ENCODE measurements around the gene TP53AIP1. TPM values are rescaled to one million over a fixed set of nuclear protein-coding genes. Genes with fewer than 3 reads are reported as not detected.

TP53AIP1 gene
- total and polyA plus RNA-seq, 7 donors, result 0.16 to 0.55 TPM; not detected in 5

DNA sequence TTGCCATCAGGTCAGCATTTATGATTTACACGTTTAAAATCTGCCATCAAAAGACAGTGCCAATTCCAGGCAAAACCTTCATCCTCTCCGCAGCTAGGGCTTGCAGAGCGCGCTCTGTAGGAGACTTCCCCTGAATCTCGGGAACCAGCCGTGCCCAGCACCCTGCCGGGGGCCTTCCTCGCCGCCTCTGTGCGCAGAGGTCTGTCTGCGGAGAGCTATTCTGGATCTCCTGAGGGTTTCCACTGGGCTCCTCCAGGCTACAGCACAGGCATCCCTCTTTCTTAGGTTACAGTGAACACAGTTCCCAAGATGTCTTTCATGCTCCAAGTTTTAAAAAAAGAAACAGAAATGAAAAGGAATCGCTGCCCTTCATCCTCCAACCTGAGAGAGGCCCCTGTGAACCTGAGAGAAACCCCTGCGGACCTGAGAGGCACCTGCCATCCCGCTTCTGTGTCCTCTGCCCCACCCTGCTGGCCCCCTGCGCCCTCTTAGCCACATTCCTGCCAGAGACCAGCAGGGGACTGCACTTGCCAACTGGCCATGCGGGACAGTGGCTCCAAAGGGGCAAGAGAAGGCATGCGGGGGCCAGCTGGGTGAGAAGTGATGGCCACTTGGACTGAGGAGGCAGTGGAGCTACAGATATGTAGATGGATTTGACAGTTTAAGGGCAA lies 16.1 kb downstream of the TP53AIP1 start:
- Histone ChIP-seq H3K27me3 (no peaks in the 10 kb centered on the region), H3K9me3 (no peaks in the 10 kb centered on the region), H3K36me3 (no peaks in the 10 kb centered on the region), H3K4me3 (no peak overlapping the region), H3K27ac (no peak overlapping the region), H3K4me1 (no peaks in the 10 kb centered on the region)
- DNase-seq, result no peak
- intact Hi-C loops (cut with DNase I), result no loop called here
- 89 to 90% methylated on average over 17 of the region's 17 CpGs for WGBS, 2 donors
- TF ChIP-seq POLR2AphosphoS5 (IDR thresholded peaks at IDR 0.05) (no peak), POLR2A (IDR thresholded peaks at IDR 0.05) (no peak), EP300 (IDR thresholded peaks at IDR 0.05) (no peak)
- TF ChIP-seq, protein P1, sequence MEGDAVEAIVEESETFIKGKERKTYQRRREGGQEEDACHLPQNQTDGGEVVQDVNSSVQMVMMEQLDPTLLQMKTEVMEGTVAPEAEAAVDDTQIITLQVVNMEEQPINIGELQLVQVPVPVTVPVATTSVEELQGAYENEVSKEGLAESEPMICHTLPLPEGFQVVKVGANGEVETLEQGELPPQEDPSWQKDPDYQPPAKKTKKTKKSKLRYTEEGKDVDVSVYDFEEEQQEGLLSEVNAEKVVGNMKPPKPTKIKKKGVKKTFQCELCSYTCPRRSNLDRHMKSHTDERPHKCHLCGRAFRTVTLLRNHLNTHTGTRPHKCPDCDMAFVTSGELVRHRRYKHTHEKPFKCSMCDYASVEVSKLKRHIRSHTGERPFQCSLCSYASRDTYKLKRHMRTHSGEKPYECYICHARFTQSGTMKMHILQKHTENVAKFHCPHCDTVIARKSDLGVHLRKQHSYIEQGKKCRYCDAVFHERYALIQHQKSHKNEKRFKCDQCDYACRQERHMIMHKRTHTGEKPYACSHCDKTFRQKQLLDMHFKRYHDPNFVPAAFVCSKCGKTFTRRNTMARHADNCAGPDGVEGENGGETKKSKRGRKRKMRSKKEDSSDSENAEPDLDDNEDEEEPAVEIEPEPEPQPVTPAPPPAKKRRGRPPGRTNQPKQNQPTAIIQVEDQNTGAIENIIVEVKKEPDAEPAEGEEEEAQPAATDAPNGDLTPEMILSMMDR (IDR thresholded peaks at IDR 0.05), result no peak

DNA sequence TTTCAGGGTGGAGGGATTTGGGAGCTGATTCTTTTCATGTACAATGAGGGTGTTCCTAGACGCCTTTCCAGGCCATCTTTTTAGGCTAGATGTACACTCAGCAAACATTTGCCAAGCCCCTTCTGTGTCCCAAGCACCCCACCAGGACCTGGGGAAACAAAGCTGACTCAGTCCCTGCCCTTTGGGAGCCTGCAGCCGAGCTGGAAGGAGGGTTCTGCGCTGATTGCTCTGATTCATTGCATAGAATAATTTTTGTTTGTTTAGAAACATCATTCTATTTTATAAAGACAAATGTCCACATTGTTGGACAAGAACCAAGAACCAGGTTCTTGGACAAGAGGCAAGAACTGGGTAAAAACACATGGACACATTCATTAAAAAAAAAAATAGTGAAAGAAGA lies 16.7 kb downstream of the TP53AIP1 start:
- 56 to 78% methylated on average over 3 of the region's 3 CpGs for WGBS, 2 donors
- TF ChIP-seq POLR2A (IDR thresholded peaks at IDR 0.05) (no peak), EP300 (IDR thresholded peaks at IDR 0.05) (no peak), POLR2AphosphoS5 (IDR thresholded peaks at IDR 0.05) (no peak)
- TF ChIP-seq, protein P1 (IDR thresholded peaks at IDR 0.05), result no peak
- H3K36me3 ChIP-seq, result no peaks in the 10 kb centered on the region

GRCh38 chr11:128925250-128925600 lies 17.4 kb downstream of the TP53AIP1 start:
- WGBS, 2 donors, result 66 to 79% methylated on average over 2 of the region's 2 CpGs
- TF ChIP-seq POLR2A (IDR thresholded peaks at IDR 0.05), result no peak
- TF ChIP-seq, protein P1 (IDR thresholded peaks at IDR 0.05), result no peak
- no peak for TF ChIP-seq POLR2AphosphoS5 (IDR thresholded peaks at IDR 0.05)
- no peaks in the 10 kb centered on the region for H3K36me3 ChIP-seq
- no peaks in the 10 kb centered on the region for H3K4me1 ChIP-seq
- H3K27ac ChIP-seq, result no peak overlapping the region
- no peak overlapping the region for H3K4me3 ChIP-seq
- H3K27me3 ChIP-seq, result no peaks in the 10 kb centered on the region
- no peaks in the 10 kb centered on the region for H3K9me3 ChIP-seq
- intact Hi-C loops (cut with DNase I), result no loop called here
- DNase-seq, result no peak

More for the DNA sequence above, 16.7 kb downstream of the TP53AIP1 start:
- Histone ChIP-seq H3K27me3 (no peaks in the 10 kb centered on the region), H3K4me1 (no peaks in the 10 kb centered on the region), H3K9me3 (no peaks in the 10 kb centered on the region), H3K27ac (no peak overlapping the region), H3K4me3 (no peak overlapping the region)
- no peak for DNase-seq
- intact Hi-C loops (cut with DNase I), result no loop called here

- Histone ChIP-seq H3K36me3 (no peaks in the 10 kb centered on the region), H3K9me3 (no peaks in the 10 kb centered on the region), H3K27me3 (no peaks in the 10 kb centered on the region), H3K4me1 (no peaks in the 10 kb centered on the region), H3K27ac (no peak overlapping the region), H3K4me3 (no peak overlapping the region)
- TF ChIP-seq, protein P1 (IDR thresholded peaks at IDR 0.05), result no peak
- no peak for TF ChIP-seq POLR2AphosphoS5 (IDR thresholded peaks at IDR 0.05)
- TF ChIP-seq EP300 (IDR thresholded peaks at IDR 0.05), result no peak
- TF ChIP-seq POLR2A (IDR thresholded peaks at IDR 0.05), result no peak
- intact Hi-C loops (cut with DNase I), result no loop called here
- WGBS, 2 donors, result 84% methylated on average over 16 of the region's 16 CpGs
- no peak for DNase-seq
Measured at GRCh38 chr11:128924510-128925249, 18.0 kb downstream of the TP53AIP1 start.

Measured in sigmoid colon (tissue), 7 donors.